Upper lobe of left lung (tissue), 4 donors: ENCODE data around the gene PIGQ.

Experiments
- CTCF ChIP-seq, 6 experiments: fragments of 450-650 bp in 4 of 6; fragments of 200-600 bp in 2 of 6; sonication (generic) in 2 of 6; IDR thresholded peaks; one replicate each; pipeline ENCODE4 v1.5.1; 2016 to 2019; ENCODE audit warnings: antibody characterized with exemption in 6 of 6
- POLR2A ChIP-seq, 4 donors: fragments of 450-650 bp; IDR thresholded peaks; one replicate each; pipeline ENCODE4 v1.5.1; 2016 to 2017; ENCODE audit warnings: antibody characterized with exemption in 4 of 4, mild to moderate bottlenecking in 2 of 4
- POLR2AphosphoS5 ChIP-seq, 2 donors: sonication (generic); formaldehyde crosslinking; IDR thresholded peaks; one replicate each; pipeline ENCODE4 v1.5.1; 2017; ENCODE audit warnings: antibody characterized with exemption in 2 of 2

DNA sequence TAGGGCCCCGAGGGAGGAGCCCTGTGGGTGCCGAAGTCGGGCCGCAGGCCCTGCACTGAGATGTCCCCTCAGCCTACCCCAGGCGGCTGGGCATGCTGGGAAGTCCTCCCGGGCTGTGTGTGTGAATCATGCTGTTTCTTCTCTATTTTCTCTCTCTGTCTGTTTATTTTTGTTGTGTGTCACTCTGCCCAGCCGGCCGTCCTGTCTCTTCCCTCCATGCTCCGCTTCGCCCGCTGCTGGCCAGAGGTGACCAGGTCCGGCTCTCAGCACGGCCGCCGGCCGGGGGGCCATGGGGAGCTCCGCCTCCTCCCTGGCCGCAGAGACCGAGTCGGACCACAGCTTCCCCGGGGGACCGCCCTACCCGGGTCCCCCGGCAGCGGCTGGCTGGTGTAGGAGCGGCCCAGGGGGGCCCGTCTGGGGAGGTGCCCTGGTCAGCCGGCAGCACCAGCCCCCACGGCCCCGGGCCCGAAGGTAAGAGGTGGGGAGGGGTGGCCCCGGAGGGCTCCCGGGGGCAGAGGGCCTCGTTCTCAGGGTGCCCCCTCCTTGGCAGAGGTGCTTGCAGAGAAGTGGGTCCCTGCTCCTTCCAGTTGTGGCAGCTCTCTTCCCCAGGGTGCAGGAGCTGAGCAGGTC is 29.8 kb upstream of the PIGQ start:
- TF ChIP-seq CTCF (IDR thresholded peaks at IDR 0.05) (no peak), POLR2AphosphoS5 (IDR thresholded peaks at IDR 0.05) (no peak), POLR2A (IDR thresholded peaks at IDR 0.05) (no peak)
